MV-4-11 (cell line): Measurements from ENCODE around the gene EPHB6.

Experiments used
- DNase-seq: peaks from one replicate; lab custom pipeline; 2025; lab: John Stamatoyannopoulos, UW

EPHB6 gene

DNA sequence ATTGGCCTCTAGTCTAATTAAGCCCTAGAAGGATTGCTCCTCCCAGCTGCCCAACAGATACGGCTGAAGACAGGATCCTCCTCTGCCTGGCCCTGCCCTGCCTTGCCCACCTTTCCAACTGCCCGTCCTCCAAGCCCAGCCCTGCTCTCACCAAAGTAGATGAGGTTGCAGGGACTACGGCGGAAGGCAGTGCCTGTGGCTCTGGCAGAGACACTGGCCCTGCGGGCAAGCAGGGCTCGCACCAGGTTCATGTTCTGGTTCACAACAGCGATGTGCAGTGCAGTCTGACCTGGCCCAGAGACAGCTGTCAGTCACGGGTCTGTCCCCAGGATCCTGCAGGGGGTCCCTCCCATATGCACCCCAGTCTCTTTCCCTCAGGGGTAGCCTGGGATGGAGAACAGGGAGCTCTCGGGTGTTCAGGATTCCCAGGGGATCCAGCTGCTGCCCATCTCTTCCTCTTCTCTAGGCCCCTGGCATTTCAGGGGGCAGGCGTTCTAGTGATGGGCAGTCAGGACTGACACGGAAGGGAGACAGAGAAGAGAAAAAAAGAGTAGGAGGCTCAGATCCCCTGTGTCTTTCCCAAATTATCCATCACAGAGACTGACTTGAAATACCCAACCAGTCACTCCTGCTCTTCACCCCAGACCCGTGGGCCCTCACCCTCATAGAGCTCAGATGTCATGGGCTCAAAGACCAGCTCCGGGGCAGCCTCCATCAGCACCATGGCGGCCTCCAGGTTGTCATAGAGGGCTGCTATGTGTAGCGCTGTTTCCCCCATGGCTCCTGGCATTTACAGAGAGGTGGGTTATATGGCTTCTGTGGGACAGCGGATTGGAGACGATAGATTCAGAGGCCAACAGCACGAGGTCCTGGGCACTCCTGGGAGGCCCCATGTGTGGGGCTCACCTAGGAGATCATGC lies 22.4 kb downstream of the EPHB6 start:
- DNase-seq: no peak

DNA sequence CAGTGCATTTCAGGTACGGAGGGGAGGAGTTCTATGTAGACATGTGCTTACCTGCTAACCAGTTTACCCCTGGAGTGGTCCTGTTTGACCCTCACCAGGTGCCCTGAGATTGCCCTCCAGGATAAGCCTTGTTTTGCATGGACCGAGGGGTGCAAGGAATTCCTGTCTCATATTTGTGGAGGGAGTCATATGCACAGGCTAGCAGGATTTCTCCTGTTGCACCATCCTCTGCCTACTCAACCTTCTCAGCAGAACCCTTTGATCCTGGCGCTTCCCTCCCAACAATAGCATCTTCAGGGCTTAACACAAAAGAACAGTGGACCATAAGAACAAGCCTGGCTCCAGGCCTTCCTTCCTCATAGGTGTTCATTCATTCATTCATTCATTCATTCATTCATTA lies 23.4 kb downstream of the EPHB6 start:
- DNase-seq: no peak

- DNase-seq: no peak
Observed at GRCh38 chr7:142879060-142879459, 24.2 kb downstream of the EPHB6 start.

- peak; percentile 3 for DNase-seq
Observed at GRCh38 chr7:142880876-142881505, 26.1 kb downstream of the EPHB6 start.

- DNase-seq: no peak
Observed at GRCh38 chr7:142881586-142882337, 26.9 kb downstream of the EPHB6 start.

GRCh38 chr7:142882338-142882678 lies 27.4 kb downstream of the EPHB6 start:
- no peak for DNase-seq

DNA sequence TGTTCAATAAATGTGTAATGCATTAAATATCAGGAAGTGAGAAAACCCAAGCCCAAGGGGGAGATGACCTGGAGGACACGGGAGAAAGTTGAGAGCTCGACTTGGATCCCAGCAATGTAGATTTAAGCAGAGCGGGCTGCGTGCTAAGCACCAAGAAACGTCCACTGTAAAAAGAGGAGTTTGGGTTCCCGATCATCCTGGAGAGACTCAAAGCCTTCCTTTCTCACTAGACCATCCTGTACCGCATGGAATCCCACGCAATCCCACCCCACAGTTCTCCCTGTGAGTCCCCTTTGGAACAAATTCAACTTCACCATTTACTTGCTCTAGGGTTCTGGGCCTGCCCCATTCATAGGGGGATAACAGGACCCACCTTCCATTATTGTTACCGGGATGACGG lies 28.3 kb downstream of the EPHB6 start:
- DNase-seq: no peak

DNA sequence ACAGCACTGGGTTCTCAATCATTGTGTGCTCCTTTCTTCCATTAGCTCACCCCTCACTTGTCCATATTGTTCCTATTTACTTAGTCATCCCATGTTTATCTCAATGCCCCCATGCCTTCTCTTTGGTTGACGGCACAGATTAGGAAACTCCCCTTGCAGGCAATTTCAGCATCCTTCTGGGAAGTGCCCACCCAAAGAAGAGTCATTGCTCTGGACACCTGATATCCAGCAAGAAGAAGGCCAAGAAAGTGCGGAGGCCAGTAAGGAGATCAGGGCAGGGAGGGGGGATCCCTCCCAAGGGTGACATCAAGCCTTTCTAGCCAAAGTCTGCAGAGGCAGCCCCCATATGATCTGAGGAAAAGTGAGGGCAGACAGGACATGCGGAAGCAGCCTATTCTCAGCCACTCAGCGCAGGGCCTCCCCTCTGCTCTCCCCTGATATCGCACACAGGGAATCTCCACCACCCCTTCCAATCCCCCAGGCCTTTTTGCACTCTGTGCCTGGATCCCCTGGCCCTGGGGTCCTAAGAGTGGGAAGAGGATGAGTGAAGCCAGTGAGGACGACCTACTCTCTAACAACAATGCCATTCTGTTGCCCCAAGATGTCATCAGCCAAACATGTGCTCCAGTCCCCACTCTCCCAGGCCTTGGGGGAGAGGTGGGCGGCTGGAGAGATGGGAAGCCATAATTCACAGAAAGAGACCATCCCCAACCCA lies 28.9 kb downstream of the EPHB6 start:
- DNase-seq: no peak

DNA sequence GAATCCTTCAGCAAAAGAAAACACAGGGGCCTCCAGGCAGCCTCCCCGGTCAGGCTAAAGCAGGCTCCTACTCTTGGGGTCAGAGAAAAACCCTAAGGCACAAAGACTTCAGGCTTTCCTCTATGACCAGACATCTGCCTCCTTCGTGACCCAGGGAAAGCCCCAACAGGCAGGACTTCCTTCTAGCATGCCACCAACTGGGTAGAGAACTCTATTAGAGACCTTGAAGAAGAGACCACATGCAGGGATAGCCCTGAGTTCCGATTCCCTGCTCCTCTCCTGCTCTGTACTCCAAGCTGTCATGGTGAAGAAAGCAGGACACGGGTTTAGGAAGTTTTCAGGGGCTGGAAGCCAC lies 29.4 kb downstream of the EPHB6 start:
- no peak for DNase-seq

GRCh38 chr7:142885311-142886230 lies 30.7 kb downstream of the EPHB6 start, which contains the start of gene TRPV6:
TRPV6 (minus strand) TSS chr7:142885745.
- DNase-seq: no peak

DNA sequence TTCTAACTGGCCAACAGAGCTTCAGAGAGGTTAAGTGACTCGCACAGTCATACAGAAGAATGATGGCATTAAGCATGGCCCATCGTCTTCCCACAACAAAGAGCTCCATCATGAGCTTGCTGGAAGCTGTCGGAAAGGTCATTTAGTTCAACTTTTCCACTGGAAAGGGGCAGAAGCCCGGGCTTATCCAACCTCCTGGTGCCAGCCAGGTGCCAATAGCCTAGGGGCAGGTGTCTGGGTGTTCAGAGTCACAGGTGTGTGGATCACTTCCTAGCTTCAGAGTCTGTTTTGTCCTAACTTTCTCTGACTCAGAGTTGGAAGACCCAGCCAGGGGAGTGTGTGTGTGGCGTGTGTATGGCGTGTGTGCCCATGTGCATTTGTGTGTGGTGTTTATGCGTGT lies 32.0 kb downstream of the EPHB6 start:
- DNase-seq: no peak

GRCh38 chr7:142887282-142888015 lies 32.6 kb downstream of the EPHB6 start:
- DNase-seq: no peak

DNA sequence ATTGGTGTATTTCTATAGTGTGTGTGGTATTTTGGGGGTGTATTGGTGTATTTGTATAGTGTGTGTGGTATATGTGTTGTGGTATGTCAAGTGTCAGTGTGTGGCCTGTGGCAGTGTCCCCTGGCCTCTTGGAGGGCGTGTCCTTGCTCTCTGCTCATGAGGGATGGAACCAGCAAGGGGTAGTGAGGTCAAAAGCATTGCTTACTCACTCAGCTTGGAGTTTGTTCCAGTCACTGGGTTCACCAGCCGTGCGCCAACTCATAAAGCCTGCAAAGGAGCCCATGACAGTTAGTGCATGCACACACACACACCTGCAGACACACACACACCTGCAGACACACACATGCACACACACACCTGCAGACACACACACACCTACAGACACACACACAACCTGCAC lies 34.9 kb downstream of the EPHB6 start:
- no peak for DNase-seq

DNA sequence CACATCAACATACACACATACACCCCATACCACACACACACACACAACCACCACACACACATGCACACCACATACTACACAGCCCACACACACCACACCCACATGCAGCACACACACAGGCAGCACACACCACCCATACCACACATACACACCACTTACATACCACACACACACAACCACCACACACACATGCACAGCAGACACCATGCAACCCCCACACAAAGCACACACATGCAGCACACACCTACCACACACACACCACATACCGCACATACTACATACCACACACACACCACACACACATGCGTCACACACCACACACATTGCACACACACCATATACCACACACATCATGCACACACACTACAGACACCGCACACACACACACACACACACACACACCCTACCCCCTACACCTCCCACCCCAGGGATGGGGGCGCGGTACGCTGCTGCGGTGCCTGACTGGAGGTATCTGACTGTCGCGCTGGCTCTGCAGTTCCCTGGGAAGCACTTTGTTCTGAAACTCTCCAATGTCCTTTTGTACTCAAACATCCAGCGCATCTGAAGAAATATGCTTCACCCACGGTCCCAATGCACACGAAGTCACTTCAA lies 36.1 kb downstream of the EPHB6 start:
- no peak for DNase-seq

DNA sequence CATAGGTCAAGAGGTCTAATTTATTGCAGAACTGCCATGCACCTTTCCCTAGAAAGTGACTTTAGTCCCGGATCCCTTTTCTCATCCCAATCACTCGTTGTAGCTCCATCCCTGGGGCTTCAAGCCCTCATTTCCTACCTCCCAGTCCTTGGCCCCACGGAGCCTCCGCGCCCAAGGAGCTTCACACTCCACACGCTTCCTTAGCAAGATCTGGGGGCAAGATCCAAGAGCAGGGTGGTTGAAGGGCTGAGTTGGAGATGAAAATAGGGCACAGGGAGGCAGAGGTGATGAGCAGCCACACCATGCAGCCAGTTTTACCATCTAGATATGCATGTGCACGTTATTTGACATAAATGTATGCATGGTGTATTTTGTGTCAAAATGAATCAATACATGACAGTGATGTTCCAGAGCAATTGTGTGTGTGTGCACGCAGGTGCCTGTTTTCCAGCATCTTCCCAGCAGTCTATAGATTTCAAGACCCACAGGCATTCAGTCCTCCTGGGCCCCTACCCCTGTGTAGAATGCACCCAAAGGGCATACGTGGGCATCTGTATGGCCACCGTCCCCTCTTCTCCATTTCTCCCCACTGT lies 36.7 kb downstream of the EPHB6 start:
- DNase-seq: no peak

- no peak for DNase-seq
Observed at GRCh38 chr7:142892951-142893350, 38.1 kb downstream of the EPHB6 start.

DNA sequence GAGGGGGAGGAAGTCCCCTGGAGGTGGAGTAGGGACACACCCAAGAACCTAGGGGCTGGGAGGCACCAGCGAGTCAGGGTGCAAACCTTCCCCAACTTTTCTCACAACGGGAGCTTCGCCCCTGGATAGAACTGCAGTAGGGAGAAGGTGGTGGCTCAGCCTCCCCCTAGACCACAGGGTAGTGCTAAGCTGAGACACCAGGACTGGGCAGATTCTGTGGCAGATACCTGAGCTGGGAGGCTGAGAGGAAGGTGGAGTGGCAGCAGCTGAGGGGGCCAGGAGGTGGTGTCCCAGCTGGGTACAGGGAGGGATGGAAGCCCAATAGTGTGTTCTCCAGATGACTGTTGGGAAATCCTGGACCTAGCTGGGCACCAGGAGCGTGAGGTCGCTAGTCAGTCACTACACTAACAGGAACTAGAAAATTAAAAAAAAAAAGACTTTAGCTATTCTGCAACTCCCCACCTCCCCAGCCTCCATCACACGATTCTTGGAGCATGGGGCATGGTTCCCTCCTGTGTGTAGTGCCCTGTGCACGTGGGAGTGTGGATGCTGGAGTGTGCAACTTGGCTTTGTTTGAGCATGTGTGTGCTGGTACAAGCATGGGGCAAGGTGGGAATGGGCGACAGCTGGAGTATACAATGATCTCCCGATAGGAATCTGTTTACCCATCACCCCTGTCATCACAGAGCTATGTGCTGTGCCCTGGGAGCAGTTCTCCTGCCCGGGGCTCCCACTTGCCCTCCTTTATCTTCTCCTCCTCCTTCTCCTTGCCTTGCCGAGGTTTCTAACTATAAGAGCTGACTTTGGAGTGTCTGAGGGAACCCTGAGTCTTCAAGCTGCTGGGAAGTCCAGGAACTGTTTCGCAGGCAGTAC lies 39.5 kb downstream of the EPHB6 start:
- DNase-seq: no peak

- DNase-seq: no peak
Observed at GRCh38 chr7:142894985-142895593, 40.2 kb downstream of the EPHB6 start.
